ENCODE measurements around the gene PCDHGC3. TPM values are rescaled to one million over a fixed set of nuclear protein-coding genes. Genes with fewer than 3 reads are reported as not detected.
A peak's percentile ranks its signal among the peaks of the same experiment; 100 is the strongest.

Gene PCDHGC3
- total RNA-seq, 1 experiment from 2014 or later, result 2.9 TPM

- no peaks in the 10 kb centered on the region for H3K9me3 ChIP-seq
- no peak overlapping the region for H3K4me3 Mint-ChIP-seq (ENCODE audit: unreplicated experiment)
- H3K27me3 ChIP-seq (replicated peaks; ENCODE audit: control insufficient read depth, insufficient read depth, low read length), result no peaks in the 10 kb centered on the region
- TF ChIP-seq CTCF (IDR thresholded peaks at IDR 0.05; ENCODE audit: insufficient read depth in 1 of 2, low read depth in 1 of 2, low read length in 1 of 2, severe bottlenecking in 1 of 2, unreplicated experiment in 1 of 2), result no peak
- BruUV-seq (replicated peaks), result no TSS peak
- H3K36me3 ChIP-seq (ENCODE audit: control insufficient read depth, insufficient read depth, low read length), result no peaks in the 10 kb centered on the region; the same call in 1 of the 2 replicates
- no peaks in the 10 kb centered on the region for H3K27me3 Mint-ChIP-seq (ENCODE audit: insufficient read depth, unreplicated experiment)
- peak overlapping the region; percentile 6 for H3K27ac Mint-ChIP-seq (ENCODE audit: unreplicated experiment)
- H3K36me3 Mint-ChIP-seq (ENCODE audit: insufficient read depth, unreplicated experiment), result peaks cover 12% of the 10 kb centered on the region
- H3K4me1 ChIP-seq, result no peaks in the 10 kb centered on the region
- H3K9me3 Mint-ChIP-seq (ENCODE audit: unreplicated experiment), result no peaks in the 10 kb centered on the region
- POLR2A ChIA-PET, result no interaction called here
- CTCF ChIA-PET, result interaction anchor here (0.7 kb wide), 1 partner anchor 65 kb away, joined by 3 read pairs; no protein-coding TSS in a partner anchor
- H3K4me3 ChIP-seq (ENCODE audit: low read depth, low read length), result no peak overlapping the region
- intact Hi-C loops (cut with micrococcal nuclease; ENCODE audit: unreplicated experiment), result no loop called here
- no peaks in the 10 kb centered on the region for H3K4me1 Mint-ChIP-seq (ENCODE audit: low read depth, unreplicated experiment)
- DNase-seq, result no peak
Measured at GRCh38 chr5:141507387-141508091, 31.8 kb downstream of the PCDHGC3 start.

- peaks cover 21% of the 10 kb centered on the region for H3K36me3 Mint-ChIP-seq (ENCODE audit: insufficient read depth, unreplicated experiment)
- Histone ChIP-seq H3K9me3 (no peaks in the 10 kb centered on the region), H3K4me3 (ENCODE audit: low read depth, low read length) (no peak overlapping the region), H3K36me3 (ENCODE audit: control insufficient read depth, insufficient read depth, low read length) (no peaks in the 10 kb centered on the region; the same call in 1 of the 2 replicates), H3K4me1 (no peaks in the 10 kb centered on the region), H3K27me3 (replicated peaks; ENCODE audit: control insufficient read depth, insufficient read depth, low read length) (no peaks in the 10 kb centered on the region)
- no peak for DNase-seq
- POLR2A ChIA-PET, result no interaction called here
- no peaks in the 10 kb centered on the region for H3K9me3 Mint-ChIP-seq (ENCODE audit: unreplicated experiment)
- no peak overlapping the region for H3K27ac Mint-ChIP-seq (ENCODE audit: unreplicated experiment)
- no TSS peak for BruUV-seq (replicated peaks)
- no peaks in the 10 kb centered on the region for H3K27me3 Mint-ChIP-seq (ENCODE audit: insufficient read depth, unreplicated experiment)
- H3K4me3 Mint-ChIP-seq (ENCODE audit: unreplicated experiment), result no peak overlapping the region
- TF ChIP-seq CTCF (IDR thresholded peaks at IDR 0.05; ENCODE audit: insufficient read depth in 1 of 2, low read depth in 1 of 2, low read length in 1 of 2, severe bottlenecking in 1 of 2, unreplicated experiment in 1 of 2), result no peak
- intact Hi-C loops (cut with micrococcal nuclease; ENCODE audit: unreplicated experiment), result no loop called here
- no peaks in the 10 kb centered on the region for H3K4me1 Mint-ChIP-seq (ENCODE audit: low read depth, unreplicated experiment)
- CTCF ChIA-PET, result interaction anchor here (0.7 kb wide), 1 partner anchor 66 kb away, joined by 3 read pairs; no protein-coding TSS in a partner anchor
Measured at GRCh38 chr5:141508440-141508797, 32.7 kb downstream of the PCDHGC3 start.

GRCh38 chr5:141508798-141509611 lies 33.2 kb downstream of the PCDHGC3 start:
- Histone ChIP-seq H3K27me3 (replicated peaks; ENCODE audit: control insufficient read depth, insufficient read depth, low read length) (no peaks in the 10 kb centered on the region), H3K36me3 (ENCODE audit: control insufficient read depth, insufficient read depth, low read length) (no peaks in the 10 kb centered on the region; the same call in 1 of the 2 replicates), H3K4me1 (no peaks in the 10 kb centered on the region), H3K4me3 (ENCODE audit: low read depth, low read length) (no peak overlapping the region), H3K9me3 (no peaks in the 10 kb centered on the region)
- Mint-ChIP-seq H3K36me3 (ENCODE audit: insufficient read depth, unreplicated experiment) (peaks cover 27% of the 10 kb centered on the region), H3K9me3 (ENCODE audit: unreplicated experiment) (no peaks in the 10 kb centered on the region), H3K27me3 (ENCODE audit: insufficient read depth, unreplicated experiment) (no peaks in the 10 kb centered on the region), H3K27ac (ENCODE audit: unreplicated experiment) (peak overlapping the region; percentile 45), H3K4me3 (ENCODE audit: unreplicated experiment) (no peak overlapping the region), H3K4me1 (ENCODE audit: low read depth, unreplicated experiment) (no peaks in the 10 kb centered on the region)
- no peak for TF ChIP-seq CTCF (IDR thresholded peaks at IDR 0.05; ENCODE audit: insufficient read depth in 1 of 2, low read depth in 1 of 2, low read length in 1 of 2, severe bottlenecking in 1 of 2, unreplicated experiment in 1 of 2)
- CTCF ChIA-PET, result interaction anchor here (0.9 kb wide), 1 partner anchor 112 kb away, joined by 5 read pairs; the partner anchor contains the start of gene PCDHGB5
- no peak for DNase-seq
- intact Hi-C loops (cut with micrococcal nuclease; ENCODE audit: unreplicated experiment), result no loop called here
- no TSS peak for BruUV-seq (replicated peaks)
- POLR2A ChIA-PET, result no interaction called here

Measured in Caco-2 (cell line).